NCI-H128 (cell line): ENCODE measurements around the gene LBH.
A peak's percentile ranks its signal among the peaks of the same experiment; 100 is the strongest.

ENCODE experiments used
- DNase-seq: peaks from one replicate; lab custom pipeline; 2025; ENCODE audit not compliant: unreplicated experiment; lab: John Stamatoyannopoulos, UW

Gene LBH

DNA sequence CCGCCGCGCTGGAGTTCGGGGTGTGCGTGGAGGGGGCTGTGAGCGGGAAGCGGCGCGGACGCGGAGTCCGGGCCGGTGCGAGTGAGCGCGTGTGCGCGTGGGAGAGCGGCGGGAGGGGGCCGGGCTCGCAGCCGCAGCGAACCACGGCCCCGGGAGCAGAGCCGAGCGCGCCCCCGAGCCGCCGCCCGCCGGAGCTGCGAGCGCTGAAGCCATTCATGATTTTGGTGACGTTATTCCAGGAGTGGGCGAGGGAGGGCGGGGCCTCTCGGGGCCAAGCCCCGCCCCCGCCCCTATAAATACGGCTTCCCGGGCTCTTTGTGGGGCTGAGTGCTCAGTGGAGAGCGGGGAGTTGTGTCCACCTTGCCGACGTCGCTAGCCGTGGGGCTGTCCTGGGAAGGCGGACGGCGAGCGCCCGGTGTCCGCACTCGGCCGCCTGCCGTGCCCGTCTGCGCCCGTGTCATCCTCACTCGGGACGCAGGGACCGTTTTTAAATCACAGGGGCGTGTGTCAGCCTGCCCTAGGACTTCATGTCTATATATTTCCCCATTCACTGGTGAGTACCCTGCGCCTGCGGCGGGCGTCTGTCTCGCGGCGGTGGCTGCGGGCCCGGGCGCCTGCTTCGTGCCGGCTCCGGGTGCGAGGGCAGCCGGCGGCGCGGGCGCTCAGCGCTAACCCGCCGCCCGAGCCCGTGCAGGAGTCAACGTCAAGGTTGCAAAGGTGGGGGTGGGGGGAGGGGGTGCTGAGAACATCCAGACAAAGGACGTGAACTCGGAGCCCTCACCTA lies at the start of gene LBH:
TSS of gene LBH (plus strand) at position 323 of the 784 bp plus-strand sequence. CDS start at position 528, 205 bp downstream.
- DNase-seq = peak; percentile 56

DNA sequence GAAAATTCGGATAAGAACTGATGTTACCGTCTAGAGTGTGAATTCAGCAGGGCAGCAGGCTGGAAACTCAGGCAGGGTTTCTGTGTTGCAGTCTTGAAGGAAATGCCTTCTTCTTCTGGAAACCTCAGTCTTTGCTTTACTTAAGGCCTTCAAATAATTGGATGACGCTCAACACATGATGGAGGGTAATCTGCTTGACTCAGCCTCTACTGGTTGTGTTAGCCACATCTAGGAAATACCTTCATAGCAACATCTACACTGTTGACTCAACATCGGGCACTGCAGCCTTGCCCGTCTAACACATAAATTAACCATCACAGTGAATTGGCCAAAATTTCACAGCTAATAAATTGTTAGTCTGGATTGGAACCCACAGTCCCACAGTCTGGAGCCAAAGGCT lies 47.3 kb upstream of the LBH start:
- no peak for DNase-seq

DNA sequence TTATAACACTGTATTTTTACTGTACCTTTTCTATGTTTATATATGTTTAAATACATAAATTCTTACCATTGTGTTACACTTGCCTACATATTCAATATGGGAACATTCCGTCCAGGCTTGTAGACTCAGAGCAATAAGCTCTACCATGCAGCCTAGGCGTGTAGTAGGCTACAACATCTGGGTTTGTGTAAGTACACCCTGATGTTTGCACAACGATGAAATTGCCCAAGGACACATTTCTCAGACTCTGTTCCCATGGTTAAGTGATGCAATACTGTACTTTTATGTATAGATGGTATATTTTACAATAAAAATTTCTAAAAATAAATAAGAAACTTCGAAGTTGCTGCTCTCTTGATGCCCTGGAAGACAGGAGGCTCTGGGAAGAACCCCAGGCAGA lies 46.2 kb upstream of the LBH start:
- DNase-seq = no peak

DNA sequence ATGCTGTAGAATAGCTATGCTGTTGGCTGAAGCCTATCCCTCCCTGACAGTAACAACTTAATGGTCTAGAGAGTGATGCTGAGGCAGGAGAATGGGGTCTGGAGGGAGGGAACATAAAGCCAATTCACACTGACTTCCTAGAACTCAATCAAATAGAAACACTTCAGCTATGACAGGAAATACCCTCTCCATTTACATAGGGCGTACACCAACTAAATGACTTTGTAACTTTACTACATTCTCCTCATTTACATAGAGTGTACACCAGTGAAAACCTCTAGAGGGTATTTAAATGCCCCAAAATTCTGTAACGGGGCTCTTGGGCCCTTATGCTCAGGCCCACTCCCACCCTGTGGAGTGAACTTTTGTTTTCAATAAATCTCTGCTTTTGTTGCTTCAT lies 43.0 kb upstream of the LBH start:
- no peak for DNase-seq

DNA sequence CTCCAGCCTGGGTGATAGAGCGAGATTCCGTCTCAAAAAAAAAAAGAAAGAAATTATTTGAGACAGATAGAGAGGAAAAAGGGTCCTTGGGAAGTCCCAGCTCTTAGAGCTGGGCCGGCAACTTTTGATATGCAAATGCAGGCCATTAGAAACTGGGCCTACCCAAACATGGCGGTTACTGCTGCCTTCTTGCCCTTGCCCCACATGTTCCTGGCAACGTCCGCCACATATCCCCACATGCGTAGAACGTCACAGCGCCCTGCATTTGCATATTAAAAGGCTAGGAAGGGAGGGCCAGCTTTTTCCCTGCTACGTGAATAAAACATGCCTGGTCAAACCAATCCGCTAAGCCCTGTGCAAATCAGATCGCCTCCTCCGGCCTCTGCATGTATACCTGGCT lies 40.7 kb upstream of the LBH start:
- DNase-seq = no peak

DNA sequence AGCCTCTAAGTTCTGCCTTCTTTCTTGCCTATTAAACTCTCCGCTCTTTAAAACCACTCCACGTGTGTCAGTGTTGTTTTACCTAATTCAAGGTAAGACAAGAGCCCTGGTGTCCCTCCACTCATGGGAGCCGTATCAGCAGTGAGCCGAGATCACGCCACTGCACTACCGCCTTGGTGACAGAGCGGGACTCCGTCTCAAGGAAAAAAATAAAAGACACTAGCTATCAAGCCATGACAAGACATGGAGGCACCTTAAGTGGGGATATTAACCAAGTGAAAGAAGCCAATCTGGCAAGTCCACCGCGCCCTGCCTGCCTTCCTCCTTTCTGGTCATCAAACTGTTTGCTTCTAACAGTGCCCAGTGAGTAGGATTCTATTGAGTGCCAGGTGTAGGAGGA lies 40.2 kb upstream of the LBH start:
- DNase-seq = no peak

DNA sequence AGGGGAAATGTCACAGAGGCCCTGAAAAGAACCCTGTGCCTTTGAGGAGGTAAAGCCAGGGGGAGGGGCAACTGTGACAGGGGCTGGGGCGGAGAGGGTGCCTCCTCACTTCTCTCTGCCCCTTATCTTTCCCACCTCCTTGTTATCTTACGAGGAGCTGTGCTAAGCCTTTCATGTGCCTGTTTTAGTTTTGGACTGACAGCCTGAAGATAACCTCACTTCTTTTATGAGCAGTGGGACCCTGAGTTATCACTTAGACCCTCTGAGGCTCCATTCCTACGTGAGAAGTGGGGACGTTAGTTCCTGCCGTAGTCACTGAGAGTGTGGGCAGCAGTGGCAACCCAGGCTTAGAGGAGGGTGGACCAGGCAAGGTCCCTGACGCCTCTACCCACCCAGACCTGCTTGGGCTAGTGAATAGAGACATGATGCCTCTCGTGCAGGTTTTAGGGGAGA lies 39.5 kb upstream of the LBH start:
- no peak for DNase-seq

DNA sequence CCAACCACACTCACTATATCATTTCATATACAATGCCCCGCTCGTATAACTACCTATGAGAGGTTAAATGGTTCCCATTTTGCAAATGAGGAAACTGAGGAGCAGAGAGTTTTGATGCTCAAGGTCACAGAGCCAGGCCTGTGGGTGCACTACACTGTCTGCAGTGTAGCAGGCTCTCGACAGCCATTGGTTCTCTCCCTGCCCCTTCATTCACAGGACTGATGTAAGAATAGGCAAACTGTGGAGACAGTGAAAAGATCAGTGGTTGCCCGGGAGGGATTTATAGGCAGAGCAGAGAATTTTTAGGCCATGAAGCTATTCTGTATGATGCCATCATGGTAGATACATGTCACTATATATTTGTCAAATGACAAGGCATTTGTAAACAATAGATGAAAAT lies 39.0 kb upstream of the LBH start:
- no peak for DNase-seq

DNA sequence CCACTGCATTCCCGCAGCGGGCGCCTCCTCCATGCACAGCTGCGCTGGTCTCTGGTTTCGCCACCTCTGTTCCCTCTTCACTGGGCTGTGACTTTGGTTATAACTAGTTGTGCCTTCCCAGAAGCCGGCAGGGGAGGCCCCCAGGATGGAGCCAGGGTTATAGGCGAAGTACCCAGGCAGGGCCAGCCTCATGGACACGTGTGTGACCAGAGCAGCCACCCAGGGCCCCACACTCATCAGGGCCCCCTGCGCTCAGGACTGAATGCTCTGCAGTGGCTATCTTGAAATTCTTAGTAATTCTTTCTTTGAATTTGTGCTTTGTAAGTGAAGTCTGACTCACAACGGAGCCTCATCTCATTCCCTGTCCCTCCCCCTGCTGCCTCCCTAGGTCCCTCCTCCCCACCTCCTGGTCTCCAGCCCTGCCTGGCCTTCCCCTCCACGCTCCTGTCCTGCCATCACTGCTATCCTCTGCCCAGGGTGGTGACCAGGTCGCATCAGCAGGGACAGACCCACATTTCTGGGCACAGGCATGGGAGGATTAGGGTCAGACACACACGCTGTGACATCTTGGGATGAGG lies 38.1 kb upstream of the LBH start:
- DNase-seq = no peak

DNA sequence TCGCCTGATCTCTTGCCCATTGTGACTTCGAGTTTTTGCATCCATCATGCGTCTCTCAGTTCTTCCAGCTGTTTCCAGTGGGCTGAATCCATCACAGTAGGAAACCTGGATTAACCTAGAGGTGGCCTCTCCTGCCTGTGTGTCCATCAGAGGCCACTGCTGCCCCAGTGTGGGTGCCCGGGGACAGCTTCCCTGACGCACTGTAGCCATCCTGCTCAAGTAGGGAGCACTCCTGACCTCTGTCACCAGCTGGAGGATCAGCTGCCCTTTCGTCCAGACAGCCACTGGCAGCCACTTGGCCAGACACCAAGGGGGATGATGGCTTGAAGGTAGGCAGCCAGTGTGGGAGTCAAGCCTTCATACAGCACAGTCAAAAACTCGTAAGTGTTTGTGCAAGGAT lies 36.9 kb upstream of the LBH start:
- no peak for DNase-seq

DNA sequence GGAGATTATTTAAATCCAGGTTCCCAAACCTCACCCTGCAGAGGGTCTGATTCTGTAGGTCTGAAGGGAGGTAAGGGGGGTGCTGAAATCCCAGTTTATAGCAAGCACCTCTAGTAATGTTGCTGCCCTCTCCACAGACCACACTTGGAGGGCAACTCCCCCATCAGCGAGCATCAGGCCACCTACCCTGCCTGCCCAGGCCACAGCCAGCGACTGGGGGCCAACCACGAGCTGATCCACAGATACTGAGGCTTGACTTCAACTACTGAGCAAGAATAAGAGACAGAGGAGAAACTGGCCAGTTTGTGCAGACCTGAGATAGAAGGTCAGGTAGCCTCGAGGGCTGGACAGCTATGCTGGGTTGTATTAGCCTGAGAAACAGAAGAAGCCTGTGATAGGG lies 36.3 kb upstream of the LBH start:
- DNase-seq = no peak

DNA sequence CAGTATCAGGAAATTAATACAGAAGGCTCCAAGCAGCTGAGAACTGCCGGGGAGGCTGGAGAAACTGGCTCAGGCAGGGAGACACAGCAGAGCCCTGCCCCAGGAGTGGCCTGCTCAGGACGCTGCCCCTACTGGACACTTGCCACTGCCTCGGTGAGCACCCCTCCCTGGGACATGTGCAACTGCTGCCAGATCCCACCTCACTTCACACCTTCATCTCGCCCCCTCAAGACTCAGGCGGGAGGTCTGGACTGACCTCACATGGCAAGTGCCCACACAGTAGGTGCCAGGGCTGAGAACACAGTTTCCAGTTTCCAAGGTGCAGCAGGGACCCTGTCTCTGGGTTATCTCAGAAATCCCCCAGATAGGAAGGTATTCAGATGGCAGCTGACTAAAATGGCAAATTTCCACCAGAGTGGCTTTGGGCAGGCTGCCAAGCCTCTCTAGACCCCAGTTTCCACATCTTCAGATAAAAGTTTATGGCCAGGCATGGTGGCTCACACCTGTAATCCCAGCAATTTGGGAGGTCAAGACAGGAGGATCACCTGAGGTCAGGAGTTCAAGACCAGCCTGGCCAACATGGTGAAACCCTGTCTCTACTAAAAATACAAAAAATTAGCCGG lies 33.7 kb upstream of the LBH start:
- no peak for DNase-seq

DNA sequence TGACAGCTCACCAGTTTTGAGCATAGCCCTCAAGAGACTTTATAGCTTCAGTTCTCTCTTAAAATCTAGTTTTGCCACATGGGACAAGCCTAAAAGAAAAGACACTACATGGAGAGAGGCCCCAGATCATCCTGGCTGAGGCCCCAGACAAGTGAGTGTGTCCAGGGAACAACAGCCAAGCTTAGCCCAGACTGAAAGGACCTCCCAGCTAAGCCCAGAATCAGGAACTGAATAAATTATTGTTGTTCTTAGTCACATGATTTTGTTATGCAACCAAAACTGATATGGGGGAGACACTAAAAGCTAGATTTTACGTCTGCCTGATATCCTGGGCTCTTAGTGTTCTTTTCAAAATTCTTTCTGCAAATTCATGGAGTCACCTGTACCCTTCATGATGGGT lies 29.3 kb upstream of the LBH start:
- DNase-seq = no peak

DNA sequence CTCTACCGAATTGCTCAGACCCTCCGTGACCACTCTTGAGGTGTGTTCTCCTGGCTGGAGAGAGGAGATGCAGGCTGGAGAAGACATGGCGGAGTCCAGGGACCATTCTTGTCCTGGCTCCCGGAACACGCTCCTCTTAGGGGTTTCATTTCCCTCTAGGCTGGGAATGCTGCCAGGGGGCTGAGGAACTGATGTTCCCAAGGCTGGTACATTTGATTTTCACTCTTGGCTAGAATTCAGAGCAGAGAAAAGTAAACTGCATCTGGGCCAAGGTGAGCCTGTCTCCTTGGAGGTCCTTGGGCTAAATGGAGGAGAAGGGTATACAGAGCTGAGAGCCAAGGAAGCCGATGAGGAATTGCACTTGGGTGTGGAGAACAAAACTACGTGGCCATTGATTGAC lies 28.2 kb upstream of the LBH start:
- no peak for DNase-seq

DNA sequence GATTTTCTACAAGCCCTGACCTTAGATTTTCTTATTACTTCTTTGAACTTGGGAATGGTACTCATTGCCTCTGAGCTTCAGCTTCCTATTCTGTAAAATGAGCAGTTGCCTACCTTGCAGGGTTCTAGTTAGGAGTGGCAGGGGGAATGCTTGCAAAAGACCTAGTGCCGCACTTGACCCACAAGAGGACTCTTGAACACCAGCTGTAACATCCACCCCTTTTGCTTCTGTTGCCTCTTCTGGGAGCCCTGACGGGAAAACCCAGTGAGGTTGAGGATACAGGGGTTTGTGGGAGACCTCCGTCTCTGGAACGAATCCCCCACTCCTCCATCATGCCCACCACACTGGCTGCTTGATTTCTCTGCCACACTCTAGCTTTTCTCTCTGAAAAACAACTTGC lies 27.1 kb upstream of the LBH start:
- DNase-seq = no peak

DNA sequence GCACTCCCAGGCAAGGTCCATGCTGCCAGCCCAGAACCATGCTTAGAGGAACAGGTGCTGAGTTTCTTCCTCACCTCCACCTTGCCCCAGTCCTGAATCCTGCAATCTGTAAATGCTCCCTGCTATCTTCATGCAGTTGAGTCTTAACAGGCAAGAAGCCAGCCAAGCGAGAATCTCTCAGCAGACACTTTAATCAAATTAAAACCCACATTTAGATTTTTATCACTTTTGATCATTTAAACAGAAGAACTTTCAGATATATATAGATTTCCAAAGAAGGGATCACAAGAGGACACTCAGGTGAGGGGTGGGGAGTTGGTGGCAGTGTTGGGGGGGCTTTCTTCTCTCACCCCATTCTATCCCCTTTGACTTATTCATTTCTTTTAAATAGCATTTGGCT lies 25.9 kb upstream of the LBH start:
- DNase-seq = no peak

DNA sequence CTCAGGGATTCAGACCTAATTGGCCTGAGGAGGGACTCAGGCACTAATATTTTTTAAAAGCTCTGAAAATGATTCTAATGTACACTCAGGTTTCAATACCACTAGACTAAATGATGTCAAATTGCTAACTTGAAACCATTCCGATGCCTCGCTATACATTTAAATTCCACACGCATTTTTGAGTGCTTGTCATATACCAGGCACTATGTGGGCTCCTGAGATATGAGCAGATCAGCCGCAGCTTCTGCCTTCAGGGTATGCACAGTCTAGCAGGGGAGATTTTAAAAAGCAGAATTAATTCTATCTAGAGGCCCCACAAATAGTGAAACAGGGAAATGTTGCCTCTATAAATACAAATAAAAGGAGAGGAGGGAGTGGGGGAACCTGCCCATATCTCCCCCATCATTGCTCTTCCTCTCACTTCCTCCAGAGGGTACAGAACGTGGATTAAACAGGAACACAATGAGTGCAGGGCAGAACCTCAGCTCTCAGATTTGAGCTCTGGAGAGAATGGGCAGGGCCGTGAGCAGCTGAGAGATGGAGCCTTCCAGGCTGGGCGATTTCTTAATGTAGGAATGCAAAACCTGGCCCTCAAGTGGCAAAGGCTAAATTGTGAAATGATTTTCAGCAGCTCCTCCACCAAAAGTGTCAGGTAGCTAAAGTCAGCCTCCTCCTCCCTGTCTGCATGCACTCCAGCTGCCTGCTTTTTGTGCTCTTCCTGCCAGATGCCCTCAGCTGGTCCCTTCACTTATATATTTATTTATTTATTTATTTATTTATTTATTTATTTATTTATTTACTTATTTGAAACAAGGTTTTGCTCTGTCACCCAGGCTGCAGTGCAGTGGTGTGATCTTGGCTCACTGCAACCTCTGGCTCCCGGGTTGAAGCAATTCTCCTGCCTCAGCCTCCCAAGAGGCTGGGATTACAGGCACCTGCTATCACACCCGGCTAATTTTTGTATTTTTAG lies 24.6 kb upstream of the LBH start:
- DNase-seq = no peak

DNA sequence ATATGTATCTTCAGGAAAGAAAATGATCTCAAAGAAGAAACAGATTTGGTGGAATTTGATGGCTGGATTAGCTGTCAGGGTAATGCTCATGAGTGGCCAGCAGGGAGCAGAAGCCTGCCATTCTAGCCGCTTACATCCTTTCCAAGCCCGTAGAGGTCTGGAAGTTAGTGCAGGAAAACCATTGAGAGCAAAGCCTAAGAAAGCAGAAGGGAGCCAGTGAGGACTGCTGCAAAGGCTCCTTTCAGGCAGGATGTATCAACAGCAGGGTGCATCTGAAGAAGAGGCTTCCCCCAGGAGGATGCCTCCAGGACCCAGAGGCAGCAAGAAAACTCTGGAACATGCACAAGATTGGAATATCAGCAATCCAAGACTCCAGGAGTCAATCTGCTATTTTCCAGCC lies 22.9 kb upstream of the LBH start:
- no peak for DNase-seq

DNA sequence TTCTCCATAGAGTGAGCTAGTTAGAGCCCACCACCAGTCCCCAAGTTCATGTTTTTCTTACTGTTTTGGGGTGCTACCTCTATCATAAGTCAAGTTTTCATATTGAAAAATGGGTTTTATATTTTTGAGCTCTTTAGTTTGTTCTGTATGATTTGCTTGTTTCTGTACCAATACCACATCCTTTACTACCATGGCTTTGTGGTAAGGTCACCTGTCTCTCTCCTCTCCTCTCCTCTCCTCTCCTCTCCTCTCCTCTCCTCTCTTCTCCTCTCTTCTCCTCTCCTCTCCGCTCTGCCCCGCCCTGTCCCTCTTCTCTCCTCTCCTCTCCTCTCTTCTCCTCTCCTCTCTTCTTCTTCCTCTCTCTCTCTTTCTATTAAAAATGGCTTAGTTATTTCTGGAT lies 22.1 kb upstream of the LBH start:
- DNase-seq = no peak

DNA sequence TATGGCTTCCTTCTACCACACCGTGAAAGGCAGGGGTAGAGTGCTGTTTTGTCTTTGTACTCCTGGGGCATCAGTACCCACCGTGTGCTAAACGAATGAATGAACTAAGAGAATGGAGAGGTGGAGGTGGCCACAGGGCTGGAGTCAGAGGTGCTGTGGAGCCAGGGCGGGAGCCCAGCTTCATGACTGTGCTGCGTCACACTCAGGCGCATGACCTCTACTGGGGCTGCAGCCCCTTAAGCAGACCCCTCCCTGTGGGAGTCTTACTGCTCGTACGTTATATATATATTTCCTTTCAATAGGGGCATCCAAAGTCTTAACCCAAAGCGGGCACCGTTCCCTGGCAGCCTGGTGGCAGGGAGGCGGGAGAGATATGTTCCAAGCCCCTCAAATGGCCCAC lies 18.0 kb upstream of the LBH start:
- no peak for DNase-seq

DNA sequence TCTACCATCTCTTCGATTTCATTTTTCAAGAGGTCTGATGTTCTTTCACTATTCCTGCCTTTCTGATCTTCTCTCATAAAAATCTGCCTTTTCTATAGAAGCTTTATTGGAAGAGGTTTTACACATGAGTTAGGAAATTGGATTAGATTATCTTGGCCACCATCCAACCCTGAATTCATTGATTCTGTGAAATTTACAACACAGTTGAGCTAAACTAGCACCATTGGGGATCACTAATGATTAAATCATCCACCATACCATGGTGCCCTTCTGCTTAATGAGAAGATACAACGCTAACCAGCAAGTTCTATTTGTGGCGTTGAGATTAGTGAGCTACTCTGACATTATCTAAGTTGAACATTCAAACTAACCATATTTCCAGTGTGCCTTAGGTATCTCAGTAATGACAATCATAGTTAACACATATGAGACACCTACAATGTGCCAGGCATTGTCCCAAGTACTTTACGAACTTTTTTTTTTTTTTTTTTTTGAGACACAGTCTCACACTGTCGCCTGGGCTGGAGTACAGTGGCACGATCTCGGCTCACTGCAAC lies 17.3 kb upstream of the LBH start:
- no peak for DNase-seq
